ENCODE data around the gene NKD1. TPM values are rescaled to one million over a fixed set of nuclear protein-coding genes. Genes with fewer than 3 reads are reported as not detected.
A peak's percentile ranks its signal among the peaks of the same experiment; 100 is the strongest.

Gene NKD1
- total RNA-seq, 1 donor from 2014 or later, result 63.0 TPM

- Mint-ChIP-seq H3K9me3 (peaks cover 16% of the 10 kb centered on the region), H3K27ac (peak overlapping the region; percentile 83), H3K4me3 (no peak overlapping the region), H3K36me3 (peaks cover 8% of the 10 kb centered on the region), H3K27me3 (ENCODE audit: low read depth) (no peaks in the 10 kb centered on the region), H3K4me1 (peaks cover 16% of the 10 kb centered on the region)
- TF ChIP-seq, protein P1, sequence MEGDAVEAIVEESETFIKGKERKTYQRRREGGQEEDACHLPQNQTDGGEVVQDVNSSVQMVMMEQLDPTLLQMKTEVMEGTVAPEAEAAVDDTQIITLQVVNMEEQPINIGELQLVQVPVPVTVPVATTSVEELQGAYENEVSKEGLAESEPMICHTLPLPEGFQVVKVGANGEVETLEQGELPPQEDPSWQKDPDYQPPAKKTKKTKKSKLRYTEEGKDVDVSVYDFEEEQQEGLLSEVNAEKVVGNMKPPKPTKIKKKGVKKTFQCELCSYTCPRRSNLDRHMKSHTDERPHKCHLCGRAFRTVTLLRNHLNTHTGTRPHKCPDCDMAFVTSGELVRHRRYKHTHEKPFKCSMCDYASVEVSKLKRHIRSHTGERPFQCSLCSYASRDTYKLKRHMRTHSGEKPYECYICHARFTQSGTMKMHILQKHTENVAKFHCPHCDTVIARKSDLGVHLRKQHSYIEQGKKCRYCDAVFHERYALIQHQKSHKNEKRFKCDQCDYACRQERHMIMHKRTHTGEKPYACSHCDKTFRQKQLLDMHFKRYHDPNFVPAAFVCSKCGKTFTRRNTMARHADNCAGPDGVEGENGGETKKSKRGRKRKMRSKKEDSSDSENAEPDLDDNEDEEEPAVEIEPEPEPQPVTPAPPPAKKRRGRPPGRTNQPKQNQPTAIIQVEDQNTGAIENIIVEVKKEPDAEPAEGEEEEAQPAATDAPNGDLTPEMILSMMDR (IDR thresholded peaks at IDR 0.05; ENCODE audit: unreplicated experiment), result no peak
- no peak for DNase-seq (ENCODE audit: low spot score in 2 of 2, unreplicated experiment in 2 of 2)
Observed at GRCh38 chr16:50668368-50669008, 120.3 kb downstream of the NKD1 start.

- Mint-ChIP-seq H3K27me3 (ENCODE audit: low read depth) (no peaks in the 10 kb centered on the region), H3K36me3 (peaks cover 11% of the 10 kb centered on the region), H3K9me3 (peaks cover 16% of the 10 kb centered on the region)
Observed at GRCh38 chr16:50669741-50670140, 121.5 kb downstream of the NKD1 start.

GRCh38 chr16:50670476-50670875 is 122.3 kb downstream of the NKD1 start:
- Mint-ChIP-seq H3K27ac (no peak overlapping the region), H3K4me3 (no peak overlapping the region)

More at GRCh38 chr16:50669741-50670140, 121.5 kb downstream of the NKD1 start:
- H3K4me3 Mint-ChIP-seq, result no peak overlapping the region
- TF ChIP-seq, protein P1 (IDR thresholded peaks at IDR 0.05; ENCODE audit: unreplicated experiment), result no peak
- H3K27ac Mint-ChIP-seq, result no peak overlapping the region
- peaks cover 16% of the 10 kb centered on the region for H3K4me1 Mint-ChIP-seq
- no peak for DNase-seq (ENCODE audit: low spot score in 2 of 2, unreplicated experiment in 2 of 2)

GRCh38 chr16:50671644-50672260 is 123.6 kb downstream of the NKD1 start:
- Mint-ChIP-seq H3K4me3 (no peak overlapping the region), H3K27ac (no peak overlapping the region), H3K9me3 (peaks cover 16% of the 10 kb centered on the region), H3K36me3 (peaks cover 11% of the 10 kb centered on the region), H3K27me3 (ENCODE audit: low read depth) (no peaks in the 10 kb centered on the region), H3K4me1 (peaks cover 14% of the 10 kb centered on the region)
- no peak for DNase-seq (ENCODE audit: low spot score in 2 of 2, unreplicated experiment in 2 of 2)
- TF ChIP-seq, protein P1 (IDR thresholded peaks at IDR 0.05; ENCODE audit: unreplicated experiment), result peak; percentile 45

More at GRCh38 chr16:50670476-50670875, 122.3 kb downstream of the NKD1 start:
- H3K4me1 Mint-ChIP-seq, result peaks cover 14% of the 10 kb centered on the region
- H3K27me3 Mint-ChIP-seq (ENCODE audit: low read depth), result no peaks in the 10 kb centered on the region
- peaks cover 16% of the 10 kb centered on the region for H3K9me3 Mint-ChIP-seq
- peaks cover 11% of the 10 kb centered on the region for H3K36me3 Mint-ChIP-seq
- TF ChIP-seq, protein P1 (IDR thresholded peaks at IDR 0.05; ENCODE audit: unreplicated experiment), result no peak
- DNase-seq (ENCODE audit: low spot score in 2 of 2, unreplicated experiment in 2 of 2), result no peak

DNA sequence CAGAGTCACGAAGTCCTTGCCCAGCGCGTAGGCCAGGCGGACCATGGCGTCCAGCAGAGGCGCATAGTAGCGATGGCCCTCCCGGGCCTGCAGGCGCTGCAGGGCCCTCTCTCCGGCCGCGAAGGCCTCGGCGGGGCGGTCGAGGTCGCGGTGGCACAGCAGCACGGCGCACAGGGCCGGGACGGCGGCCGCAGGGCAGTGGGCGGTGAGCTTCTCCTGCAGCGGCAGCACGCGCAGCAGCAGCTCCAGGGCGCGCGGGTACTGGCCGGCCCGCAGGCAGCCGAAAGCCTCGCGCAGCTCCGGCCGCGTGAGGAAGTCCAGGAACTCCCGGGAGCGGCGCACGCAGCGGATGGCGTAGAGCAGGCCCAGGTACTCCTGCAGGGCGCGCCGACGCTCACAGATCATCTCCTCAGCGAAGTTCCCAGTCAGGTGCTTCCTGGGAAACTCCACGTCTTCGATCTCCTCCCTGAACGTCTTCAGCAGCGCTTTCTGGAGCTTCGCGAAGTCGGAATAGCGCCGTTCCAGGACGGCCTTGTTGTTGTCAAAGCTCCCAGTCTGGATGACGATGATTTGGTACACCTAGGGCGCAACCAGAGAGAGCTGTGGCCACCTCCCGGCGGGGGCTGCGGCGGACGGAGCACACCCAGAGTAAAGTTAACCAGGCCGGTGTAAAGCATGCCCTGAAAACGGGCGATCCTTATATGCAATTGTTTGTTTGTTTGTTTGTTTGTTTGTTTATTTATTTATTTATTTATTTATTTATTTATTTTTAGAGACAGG is 125.5 kb downstream of the NKD1 start:
- TF ChIP-seq, protein P1 (IDR thresholded peaks at IDR 0.05; ENCODE audit: unreplicated experiment), result no peak
- H3K4me3 Mint-ChIP-seq, result no peak overlapping the region
- H3K4me1 Mint-ChIP-seq, result no peaks in the 10 kb centered on the region
- peaks cover 11% of the 10 kb centered on the region for H3K36me3 Mint-ChIP-seq
- H3K27me3 Mint-ChIP-seq (ENCODE audit: low read depth), result no peaks in the 10 kb centered on the region
- no peak for DNase-seq (ENCODE audit: low spot score in 2 of 2, unreplicated experiment in 2 of 2)
- no peak overlapping the region for H3K27ac Mint-ChIP-seq
- H3K9me3 Mint-ChIP-seq, result peaks cover 16% of the 10 kb centered on the region

Data from mesothelial cell of epicardium (in vitro differentiated cells).